ENCODE results near the gene P2RY12. TPM values are rescaled to one million over a fixed set of nuclear protein-coding genes. Genes with fewer than 3 reads are reported as not detected.

P2RY12 gene
- total and polyA plus RNA-seq, 10 of the 15 experiments (the other 5 are each of a cell fraction or from before 2014, with no cell fraction given), result 0.27 to 1.0 (median 0.66) TPM; not detected in 2

DNA sequence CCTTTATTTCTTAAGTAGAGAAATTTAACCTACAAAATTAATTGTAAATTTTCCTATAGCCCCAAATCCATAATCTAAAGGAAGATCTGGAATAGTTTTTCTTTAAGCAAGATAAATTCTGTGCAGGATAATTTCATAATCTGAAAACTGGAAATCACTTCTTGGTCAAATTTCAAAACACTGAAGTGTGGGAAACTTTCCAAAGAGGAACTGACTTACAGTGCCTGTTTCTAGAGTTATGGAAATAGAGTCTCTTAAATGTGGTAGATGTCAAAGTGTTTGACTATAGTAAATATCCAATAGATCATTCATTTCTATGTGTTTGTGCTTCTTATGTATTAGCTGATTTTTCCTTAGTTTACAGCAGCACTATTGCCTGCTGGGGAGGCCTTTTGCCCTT is 53.7 kb downstream of the P2RY12 start:
- no TSS peak for BruUV-seq (replicated peaks)
- no peak for TF ChIP-seq NR2C2 (IDR thresholded peaks at IDR 0.05; ENCODE audit: borderline replicate concordance, control insufficient read depth, insufficient read length, low read depth)
- TF ChIP-seq, protein P1, sequence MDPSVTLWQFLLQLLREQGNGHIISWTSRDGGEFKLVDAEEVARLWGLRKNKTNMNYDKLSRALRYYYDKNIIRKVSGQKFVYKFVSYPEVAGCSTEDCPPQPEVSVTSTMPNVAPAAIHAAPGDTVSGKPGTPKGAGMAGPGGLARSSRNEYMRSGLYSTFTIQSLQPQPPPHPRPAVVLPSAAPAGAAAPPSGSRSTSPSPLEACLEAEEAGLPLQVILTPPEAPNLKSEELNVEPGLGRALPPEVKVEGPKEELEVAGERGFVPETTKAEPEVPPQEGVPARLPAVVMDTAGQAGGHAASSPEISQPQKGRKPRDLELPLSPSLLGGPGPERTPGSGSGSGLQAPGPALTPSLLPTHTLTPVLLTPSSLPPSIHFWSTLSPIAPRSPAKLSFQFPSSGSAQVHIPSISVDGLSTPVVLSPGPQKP (IDR thresholded peaks at IDR 0.05; ENCODE audit: low read depth, low read length), result no peak
- TF ChIP-seq, protein P2, sequence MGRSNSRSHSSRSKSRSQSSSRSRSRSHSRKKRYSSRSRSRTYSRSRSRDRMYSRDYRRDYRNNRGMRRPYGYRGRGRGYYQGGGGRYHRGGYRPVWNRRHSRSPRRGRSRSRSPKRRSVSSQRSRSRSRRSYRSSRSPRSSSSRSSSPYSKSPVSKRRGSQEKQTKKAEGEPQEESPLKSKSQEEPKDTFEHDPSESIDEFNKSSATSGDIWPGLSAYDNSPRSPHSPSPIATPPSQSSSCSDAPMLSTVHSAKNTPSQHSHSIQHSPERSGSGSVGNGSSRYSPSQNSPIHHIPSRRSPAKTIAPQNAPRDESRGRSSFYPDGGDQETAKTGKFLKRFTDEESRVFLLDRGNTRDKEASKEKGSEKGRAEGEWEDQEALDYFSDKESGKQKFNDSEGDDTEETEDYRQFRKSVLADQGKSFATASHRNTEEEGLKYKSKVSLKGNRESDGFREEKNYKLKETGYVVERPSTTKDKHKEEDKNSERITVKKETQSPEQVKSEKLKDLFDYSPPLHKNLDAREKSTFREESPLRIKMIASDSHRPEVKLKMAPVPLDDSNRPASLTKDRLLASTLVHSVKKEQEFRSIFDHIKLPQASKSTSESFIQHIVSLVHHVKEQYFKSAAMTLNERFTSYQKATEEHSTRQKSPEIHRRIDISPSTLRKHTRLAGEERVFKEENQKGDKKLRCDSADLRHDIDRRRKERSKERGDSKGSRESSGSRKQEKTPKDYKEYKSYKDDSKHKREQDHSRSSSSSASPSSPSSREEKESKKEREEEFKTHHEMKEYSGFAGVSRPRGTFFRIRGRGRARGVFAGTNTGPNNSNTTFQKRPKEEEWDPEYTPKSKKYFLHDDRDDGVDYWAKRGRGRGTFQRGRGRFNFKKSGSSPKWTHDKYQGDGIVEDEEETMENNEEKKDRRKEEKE (IDR thresholded peaks at IDR 0.05), result no peak
- no peak for TF ChIP-seq CHD4 (IDR thresholded peaks at IDR 0.05)
- no peak for TF ChIP-seq STAT3 (IDR thresholded peaks at IDR 0.05; ENCODE audit: low read depth, low read length)
- TF ChIP-seq JUNB (IDR thresholded peaks at IDR 0.05), result no peak
- no peak for TF ChIP-seq BHLHE40 (IDR thresholded peaks at IDR 0.05; ENCODE audit: borderline replicate concordance in 1 of 2, low read depth in 2 of 2, low read length in 1 of 2)
- TF ChIP-seq NFYA (IDR thresholded peaks at IDR 0.05; ENCODE audit: borderline replicate concordance, low read depth, low read length), result no peak
- no peak for TF ChIP-seq BCL11A (IDR thresholded peaks at IDR 0.05; ENCODE audit: low read depth, low read length)
- TF ChIP-seq CBFB (IDR thresholded peaks at IDR 0.05; ENCODE audit: low read depth), result no peak
- TF ChIP-seq, protein P3, sequence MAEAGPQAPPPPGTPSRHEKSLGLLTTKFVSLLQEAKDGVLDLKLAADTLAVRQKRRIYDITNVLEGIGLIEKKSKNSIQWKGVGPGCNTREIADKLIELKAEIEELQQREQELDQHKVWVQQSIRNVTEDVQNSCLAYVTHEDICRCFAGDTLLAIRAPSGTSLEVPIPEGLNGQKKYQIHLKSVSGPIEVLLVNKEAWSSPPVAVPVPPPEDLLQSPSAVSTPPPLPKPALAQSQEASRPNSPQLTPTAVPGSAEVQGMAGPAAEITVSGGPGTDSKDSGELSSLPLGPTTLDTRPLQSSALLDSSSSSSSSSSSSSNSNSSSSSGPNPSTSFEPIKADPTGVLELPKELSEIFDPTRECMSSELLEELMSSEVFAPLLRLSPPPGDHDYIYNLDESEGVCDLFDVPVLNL (IDR thresholded peaks at IDR 0.05; ENCODE audit: low read depth, low read length), result no peak
- no peak for TF ChIP-seq HDAC2 (IDR thresholded peaks at IDR 0.05)
- no peak for TF ChIP-seq MTA2 (IDR thresholded peaks at IDR 0.05; ENCODE audit: low read depth)
- TF ChIP-seq, protein P4, sequence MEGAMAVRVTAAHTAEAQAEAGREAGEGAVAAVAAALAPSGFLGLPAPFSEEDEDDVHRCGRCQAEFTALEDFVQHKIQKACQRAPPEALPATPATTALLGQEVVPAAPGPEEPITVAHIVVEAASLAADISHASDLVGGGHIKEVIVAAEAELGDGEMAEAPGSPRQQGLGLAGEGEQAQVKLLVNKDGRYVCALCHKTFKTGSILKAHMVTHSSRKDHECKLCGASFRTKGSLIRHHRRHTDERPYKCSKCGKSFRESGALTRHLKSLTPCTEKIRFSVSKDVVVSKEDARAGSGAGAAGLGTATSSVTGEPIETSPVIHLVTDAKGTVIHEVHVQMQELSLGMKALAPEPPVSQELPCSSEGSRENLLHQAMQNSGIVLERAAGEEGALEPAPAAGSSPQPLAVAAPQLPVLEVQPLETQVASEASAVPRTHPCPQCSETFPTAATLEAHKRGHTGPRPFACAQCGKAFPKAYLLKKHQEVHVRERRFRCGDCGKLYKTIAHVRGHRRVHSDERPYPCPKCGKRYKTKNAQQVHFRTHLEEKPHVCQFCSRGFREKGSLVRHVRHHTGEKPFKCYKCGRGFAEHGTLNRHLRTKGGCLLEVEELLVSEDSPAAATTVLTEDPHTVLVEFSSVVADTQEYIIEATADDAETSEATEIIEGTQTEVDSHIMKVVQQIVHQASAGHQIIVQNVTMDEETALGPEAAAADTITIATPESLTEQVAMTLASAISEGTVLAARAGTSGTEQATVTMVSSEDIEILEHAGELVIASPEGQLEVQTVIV (IDR thresholded peaks at IDR 0.05; ENCODE audit: borderline replicate concordance, partially characterized antibody), result no peak
- TF ChIP-seq GATAD2B (conservative IDR thresholded peaks at IDR 0.05; ENCODE audit: low read depth), result no peak
- ChIA-PET SMC1A (ENCODE audit: uncharacterized antibody, unreplicated experiment) (no interaction called here), CTCF (interaction anchor here (1.4 to 2.4 kb wide), 2 partner anchors 8 to 103 kb away, joined by 3 to 8 read pairs; no protein-coding TSS in a partner anchor), RAD21 (ENCODE audit: unreplicated experiment) (no interaction called here), POLR2A (no interaction called here)
- FAIRE-seq, result no peak
- intact Hi-C loops (cut with micrococcal nuclease; ENCODE audit: unreplicated experiment), result no loop called here
- 0 out of 4 replicates have a peak, but pooled peaks cover 0 to 3% of the 10 kb centered on the region in 2 experiments for H3K27me3 ChIP-seq (replicated peaks in 1 of 2; ENCODE audit: control insufficient read depth in 2 of 2, insufficient read depth in 2 of 2, low read length in 1 of 2)
- H3K9me3 ChIP-seq (replicated peaks; ENCODE audit: control insufficient read depth, insufficient read depth, low read length), result no peaks in the 10 kb centered on the region
- H3K36me3 ChIP-seq (ENCODE audit: control insufficient read depth in 2 of 2, insufficient read depth in 2 of 2, low read length in 1 of 2), result no peaks in the 10 kb centered on the region
- DNase-seq (ENCODE audit: low read depth, low spot score), result no peak
- H2AFZ ChIP-seq (ENCODE audit: control insufficient read depth, low read depth, low read length), result no peak overlapping the region
- no peak for ATAC-seq
- no peaks in the 10 kb centered on the region for H4K20me1 ChIP-seq (ENCODE audit: control insufficient read depth, insufficient read depth)
- H3K4me1 ChIP-seq (ENCODE audit: control insufficient read depth, insufficient read depth, low read length), result no peaks in the 10 kb centered on the region
- no peak overlapping the region for H3K9ac ChIP-seq (ENCODE audit: control insufficient read depth, insufficient read depth, low read length)
- no peak overlapping the region for H3K4me3 ChIP-seq
- no peaks in the 10 kb centered on the region for H3K79me2 ChIP-seq (ENCODE audit: control insufficient read depth, insufficient read depth, low read length)
- H3K4me2 ChIP-seq (ENCODE audit: control insufficient read depth, insufficient read depth), result no peak overlapping the region
- in situ Hi-C loops (cut with MboI), result no loop called here
- no peak overlapping the region for H3K27ac ChIP-seq (ENCODE audit: control insufficient read depth, insufficient read depth)
